AG04449 (cell line): Measurements from ENCODE around the gene ASZ1.

Source experiments
- CTCF ChIA-PET: fragments of 350-600 bp; formaldehyde crosslinking; extraction: SDS; loops from one replicate; lab custom pipeline; 2021; ENCODE audit warnings: antibody characterized with exemption; lab: Yijun Ruan, JAX
- POLR2A ChIA-PET: fragments of 400-600, 350-600 bp; formaldehyde crosslinking; extraction: SDS; loops from one replicate; lab custom pipeline; 2020; ENCODE audit warnings: antibody characterized with exemption, inconsistent platforms; lab: Yijun Ruan, JAX
- DNase-seq: peaks from one replicate; pipeline ENCODE4 v3.0.0-alpha.2; 2010; ENCODE audit warnings: low read depth, low spot score
- H3K4me3 ChIP-seq: 2 replicates; pipeline ENCODE4 v1.5.1; 2011; ENCODE audit warnings: low read depth, mild to moderate bottlenecking, control low read depth, low read length
- TF ChIP-seq, protein P1 (sequence below): IDR thresholded peaks from one replicate; pipeline ENCODE4 v1.5.1; 2011; ENCODE audit warnings: mild to moderate bottlenecking, moderate library complexity, low read length, control low read depth, inconsistent platforms; ENCODE audit not compliant: insufficient read depth; ENCODE audit errors: missing control alignments

ASZ1 gene

DNA sequence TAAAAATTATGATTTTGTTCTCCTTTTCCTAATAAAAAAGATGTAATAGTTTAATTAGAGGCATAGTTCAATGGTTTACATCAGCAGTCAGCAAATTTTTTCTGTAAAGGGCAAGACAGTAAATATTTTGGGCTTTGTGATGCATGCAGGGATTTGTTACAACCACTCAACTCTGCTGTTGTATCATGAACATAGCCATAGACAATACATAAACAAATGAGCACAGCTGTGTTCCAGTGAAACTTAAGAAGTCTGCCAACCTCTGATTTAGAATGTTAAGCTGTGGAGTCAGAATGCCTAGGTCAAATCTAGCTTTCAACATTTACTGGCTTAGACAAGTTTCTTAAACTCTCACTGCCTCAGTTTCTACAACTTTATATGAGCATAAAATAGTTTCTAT is 31.6 kb downstream of the ASZ1 start:
- POLR2A ChIA-PET: no interaction called here
- CTCF ChIA-PET: interaction anchor here (1.0 to 1.5 kb wide), 3 partner anchors 10 to 183 kb away, joined by 3 to 4 read pairs (median 4); no protein-coding TSS in a partner anchor

DNA sequence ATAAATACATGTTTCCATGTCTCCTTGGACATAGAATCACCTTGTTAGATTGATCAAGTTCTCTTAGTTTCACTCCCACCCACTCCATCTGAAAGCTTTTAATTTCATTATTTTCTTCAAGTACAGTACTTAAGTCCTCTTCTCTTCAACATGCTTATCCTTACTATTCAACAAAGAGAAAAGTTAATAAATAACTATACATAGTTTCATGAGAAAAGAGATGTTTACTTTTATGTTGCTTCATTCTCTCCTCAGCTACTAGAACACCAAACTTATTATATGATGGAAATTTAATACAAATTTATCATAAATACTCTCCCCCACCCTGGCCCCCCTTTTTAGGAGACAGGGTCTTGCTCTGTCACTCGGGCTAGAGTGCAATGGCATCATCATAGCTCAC is 33.5 kb downstream of the ASZ1 start:
- TF ChIP-seq, protein P1, sequence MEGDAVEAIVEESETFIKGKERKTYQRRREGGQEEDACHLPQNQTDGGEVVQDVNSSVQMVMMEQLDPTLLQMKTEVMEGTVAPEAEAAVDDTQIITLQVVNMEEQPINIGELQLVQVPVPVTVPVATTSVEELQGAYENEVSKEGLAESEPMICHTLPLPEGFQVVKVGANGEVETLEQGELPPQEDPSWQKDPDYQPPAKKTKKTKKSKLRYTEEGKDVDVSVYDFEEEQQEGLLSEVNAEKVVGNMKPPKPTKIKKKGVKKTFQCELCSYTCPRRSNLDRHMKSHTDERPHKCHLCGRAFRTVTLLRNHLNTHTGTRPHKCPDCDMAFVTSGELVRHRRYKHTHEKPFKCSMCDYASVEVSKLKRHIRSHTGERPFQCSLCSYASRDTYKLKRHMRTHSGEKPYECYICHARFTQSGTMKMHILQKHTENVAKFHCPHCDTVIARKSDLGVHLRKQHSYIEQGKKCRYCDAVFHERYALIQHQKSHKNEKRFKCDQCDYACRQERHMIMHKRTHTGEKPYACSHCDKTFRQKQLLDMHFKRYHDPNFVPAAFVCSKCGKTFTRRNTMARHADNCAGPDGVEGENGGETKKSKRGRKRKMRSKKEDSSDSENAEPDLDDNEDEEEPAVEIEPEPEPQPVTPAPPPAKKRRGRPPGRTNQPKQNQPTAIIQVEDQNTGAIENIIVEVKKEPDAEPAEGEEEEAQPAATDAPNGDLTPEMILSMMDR: no peak
- no peak overlapping the region for H3K4me3 ChIP-seq
- CTCF ChIA-PET: no interaction called here
- POLR2A ChIA-PET: no interaction called here
- no peak for DNase-seq

More for the DNA sequence above, 31.6 kb downstream of the ASZ1 start:
- no peak for DNase-seq
- TF ChIP-seq, protein P1: no peak
- no peak overlapping the region for H3K4me3 ChIP-seq

DNA sequence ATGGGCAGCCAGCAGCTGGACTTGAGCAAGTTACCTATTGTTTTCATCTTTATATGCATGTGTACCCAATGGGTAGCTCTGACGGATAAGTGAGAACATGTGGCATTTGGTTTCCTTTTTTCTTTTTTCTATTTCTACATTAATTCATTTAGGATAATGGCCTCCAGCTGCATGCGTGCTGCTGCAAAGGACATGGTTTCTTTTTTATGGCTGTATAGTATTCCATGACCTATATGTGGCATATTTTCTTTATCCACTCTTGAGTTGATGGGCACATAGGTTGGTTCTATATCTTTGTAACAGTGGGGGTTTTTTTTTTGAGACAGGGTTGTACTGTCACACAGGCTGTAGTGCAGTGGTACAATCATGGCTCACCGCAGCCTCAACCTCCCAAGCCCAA is 37.4 kb downstream of the ASZ1 start:
- no peak overlapping the region for H3K4me3 ChIP-seq
- CTCF ChIA-PET: interaction anchor here (1.0 kb wide), 1 partner anchor 11 kb away, joined by 4 read pairs; no protein-coding TSS in a partner anchor
- POLR2A ChIA-PET: no interaction called here
- no peak for DNase-seq
- TF ChIP-seq, protein P1: no peak

DNA sequence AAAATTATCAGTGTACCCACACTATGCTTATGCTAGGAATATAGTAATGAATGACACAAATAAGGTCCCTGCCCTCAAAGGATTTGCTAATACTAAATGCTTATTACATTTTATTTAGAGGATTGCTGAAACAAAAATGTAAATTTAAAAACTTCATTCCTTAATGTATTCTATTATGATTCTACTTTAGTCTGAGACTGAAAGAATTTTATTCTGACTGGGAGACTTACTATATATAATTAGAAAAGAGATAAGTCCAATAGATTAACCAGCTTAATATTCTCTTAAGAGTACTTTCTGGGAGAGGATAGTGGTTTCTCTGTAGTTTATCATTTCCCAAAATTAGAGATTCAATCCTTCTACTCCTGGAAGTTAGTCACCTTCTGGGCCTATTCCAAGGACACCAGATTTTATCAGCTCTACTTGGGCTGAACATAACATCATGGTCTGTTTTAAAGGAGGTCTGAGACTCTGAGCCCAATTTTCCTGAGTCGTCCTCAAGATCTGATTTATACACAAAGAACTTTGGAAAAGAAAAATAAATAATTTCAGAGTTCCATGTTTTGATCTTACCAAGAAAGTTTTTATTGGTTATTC is 41.1 kb downstream of the ASZ1 start:
- no peak for DNase-seq
- TF ChIP-seq, protein P1: no peak
- no peak overlapping the region for H3K4me3 ChIP-seq
- ChIA-PET POLR2A (no interaction called here), CTCF (interaction anchor here (0.6 to 4.8 kb wide), 24 partner anchors 9 to 454 kb away, joined by 3 to 44 read pairs (median 4); no protein-coding TSS in a partner anchor)

DNA sequence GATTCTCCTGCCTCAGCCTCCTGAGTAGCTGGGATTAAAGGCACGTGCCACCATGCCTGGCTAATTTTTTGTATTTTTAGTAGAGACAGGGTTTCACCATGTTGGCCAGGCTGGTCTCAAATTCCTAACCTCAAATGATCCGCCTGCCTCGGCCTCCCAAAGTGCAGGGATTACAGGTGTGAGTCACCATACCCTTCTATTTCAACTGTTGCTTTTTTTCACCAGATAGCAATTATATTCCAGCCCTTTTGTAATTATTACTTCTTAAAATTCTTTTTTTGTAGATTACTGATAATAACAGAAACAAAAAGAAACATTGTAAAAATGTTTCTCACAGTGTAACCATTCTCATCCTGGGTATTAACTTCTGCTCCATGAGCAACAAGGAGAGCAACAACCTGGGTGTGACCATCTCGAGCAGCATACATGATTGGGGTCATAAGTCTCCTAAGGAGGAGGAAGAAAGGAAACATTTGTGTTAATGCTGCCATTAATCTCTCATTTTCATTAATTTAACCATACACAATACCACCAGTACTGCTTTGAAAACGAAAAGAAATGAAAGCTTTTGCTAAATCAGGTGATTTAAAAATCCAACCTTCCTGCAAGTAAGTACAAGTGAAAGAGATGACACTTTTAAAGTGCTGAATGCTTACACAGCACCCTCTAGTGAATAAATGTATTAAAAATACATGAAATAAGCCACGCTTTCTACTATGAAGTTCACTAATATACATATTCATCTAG is 41.8 kb downstream of the ASZ1 start:
- H3K4me3 ChIP-seq: no peak overlapping the region
- ChIA-PET POLR2A (no interaction called here), CTCF (interaction anchor here (0.6 to 4.8 kb wide), 24 partner anchors 10 to 453 kb away, joined by 3 to 44 read pairs (median 4); no protein-coding TSS in a partner anchor)
- DNase-seq: no peak
- TF ChIP-seq, protein P1: peak; percentile 11
